GM12891 (cell line): ENCODE measurements around the gene AMMECR1L.
"Not testable (repeated sequence)": the region's sequence is repeated elsewhere in the genome, so short reads cannot be mapped to it uniquely, and the experiment has no call there.

Source experiments
- DNase-seq: peaks from one replicate; pipeline ENCODE4 v3.0.0; 2011; ENCODE audit warnings: low spot score; ENCODE audit not compliant: insufficient read length
- FAIRE-seq: peaks from 2 replicates; lab custom pipeline; 2011; peaks lifted over from hg19 to GRCh38; lab: Jason Lieb, UNC
- PAX5 ChIP-seq: IDR thresholded peaks from 2 replicates; pipeline ENCODE4 v1.6.1; 2011; ENCODE audit warnings: low read length, moderate library complexity, mild to moderate bottlenecking; ENCODE audit not compliant: insufficient read depth, severe bottlenecking
- POLR2A ChIP-seq: IDR thresholded peaks from 2 replicates; pipeline ENCODE4 v1.6.1; 2011; ENCODE audit warnings: low read depth, low read length, control low read depth
- POLR2AphosphoS5 ChIP-seq: IDR thresholded peaks from 2 replicates; pipeline ENCODE4 v1.6.1; 2011; ENCODE audit warnings: low read depth, low read length, control low read depth
- POU2F2 ChIP-seq: IDR thresholded peaks from 2 replicates; pipeline ENCODE4 v1.6.1; 2011; ENCODE audit warnings: low read depth, mild to moderate bottlenecking, control low read depth, low read length, moderate library complexity
- SPI1 ChIP-seq: IDR thresholded peaks from 2 replicates; pipeline ENCODE4 v1.6.1; 2011; ENCODE audit warnings: low read depth, low read length, control low read depth
- TAF1 ChIP-seq: IDR thresholded peaks from 2 replicates; pipeline ENCODE4 v1.6.1; 2011; ENCODE audit warnings: low read depth, low read length, control low read depth

AMMECR1L gene

GRCh38 chr2:127906206-127906926 lies 20.6 kb upstream of the AMMECR1L start:
- no peak for TF ChIP-seq POLR2A
- TF ChIP-seq TAF1: no peak
- TF ChIP-seq POU2F2: no peak
- no peak for TF ChIP-seq PAX5
- no peak for TF ChIP-seq POLR2AphosphoS5
- TF ChIP-seq SPI1: no peak
- DNase-seq: no peak
- FAIRE-seq: no peak

GRCh38 chr2:127901339-127902056 lies 15.7 kb upstream of the AMMECR1L start:
- TF ChIP-seq SPI1 (no peak), PAX5 (no peak), POU2F2 (no peak), POLR2A (no peak), TAF1 (no peak), POLR2AphosphoS5 (no peak)
- no peak for FAIRE-seq
- no peak for DNase-seq

DNA sequence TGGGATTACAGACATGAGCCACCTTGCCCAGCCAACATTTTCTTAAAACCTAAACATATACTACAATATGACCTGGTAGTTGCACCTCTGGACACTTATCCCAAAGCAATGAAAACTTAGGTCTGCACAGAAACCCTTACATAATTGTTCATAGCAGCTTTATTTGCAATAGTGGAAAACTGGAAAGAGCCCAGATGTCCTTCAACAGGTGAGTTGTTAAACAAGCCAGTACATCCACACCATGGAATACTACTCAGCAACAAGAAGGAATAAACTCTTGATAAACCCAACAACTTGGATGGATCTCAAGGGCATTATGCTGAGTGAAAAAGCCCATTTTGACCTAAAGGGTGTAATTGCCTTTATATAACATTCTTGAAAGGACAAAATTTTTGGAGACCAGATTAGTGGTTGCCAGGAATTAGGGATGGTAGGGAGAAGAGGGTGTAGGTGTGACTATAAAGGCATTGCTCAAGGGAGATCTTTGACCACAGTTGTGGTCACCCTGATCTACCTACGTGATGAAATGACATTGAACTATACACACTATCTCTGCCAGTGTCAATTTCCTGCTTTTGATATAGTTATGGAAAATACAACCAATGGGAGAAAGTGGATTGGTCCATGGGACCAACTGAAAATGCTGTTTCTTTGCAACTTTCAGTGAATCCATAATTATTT lies 11.9 kb upstream of the AMMECR1L start:
- TF ChIP-seq SPI1 (no peak), POLR2AphosphoS5 (no peak), PAX5 (no peak), POLR2A (no peak), TAF1 (no peak), POU2F2 (no peak)
- no peak for DNase-seq
- peak; percentile 5 for FAIRE-seq

DNA sequence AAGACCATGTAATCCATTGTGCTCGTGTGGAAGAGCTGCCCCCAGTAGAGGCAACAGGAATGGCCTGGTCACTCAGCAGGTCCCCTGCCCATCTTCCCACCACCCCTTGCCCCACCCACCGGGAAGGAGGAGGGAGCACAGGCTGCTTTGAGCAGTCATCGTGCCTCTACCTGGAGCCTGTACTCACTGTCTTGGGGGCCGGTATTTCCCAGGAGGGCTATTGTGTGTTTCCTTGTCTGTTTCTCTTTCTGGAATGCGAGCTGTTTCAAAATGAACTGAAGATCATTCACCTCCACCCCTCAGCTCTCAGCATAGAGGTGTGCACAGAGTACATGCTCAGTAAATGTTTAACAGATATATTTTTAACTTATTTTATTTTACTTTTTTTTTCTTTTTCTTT lies 7.7 kb upstream of the AMMECR1L start:
- TF ChIP-seq TAF1: no peak
- TF ChIP-seq POU2F2: no peak
- no peak for TF ChIP-seq POLR2AphosphoS5
- no peak for TF ChIP-seq SPI1
- TF ChIP-seq POLR2A: no peak
- no peak for TF ChIP-seq PAX5
- FAIRE-seq (no peak), DNase-seq (no peak)

DNA sequence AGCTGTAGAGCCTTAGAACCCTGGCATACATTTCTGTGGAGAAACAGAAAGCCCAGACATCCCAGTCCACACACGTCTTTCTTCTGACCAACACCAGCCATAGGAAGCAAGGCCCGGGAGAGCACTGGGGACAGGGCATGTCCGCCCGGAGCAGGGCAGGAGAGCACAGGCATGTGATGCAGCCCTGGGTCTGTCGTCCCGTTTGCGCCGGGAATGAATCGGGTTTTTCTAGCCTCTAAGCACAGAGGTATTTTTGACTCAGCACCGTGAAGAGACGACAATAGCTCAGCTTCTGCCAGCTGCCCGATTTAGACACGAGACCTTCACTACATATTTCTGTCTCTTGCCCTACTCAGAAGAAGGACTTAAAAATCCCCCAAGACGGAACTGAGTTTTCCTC lies 7.3 kb upstream of the AMMECR1L start:
- TF ChIP-seq TAF1 (no peak), POLR2A (no peak), POU2F2 (no peak), PAX5 (no peak), SPI1 (no peak), POLR2AphosphoS5 (no peak)
- FAIRE-seq (no peak), DNase-seq (no peak)

GRCh38 chr2:127891811-127892210 lies 6.1 kb upstream of the AMMECR1L start:
- DNase-seq (no peak), FAIRE-seq (no peak)
- TF ChIP-seq TAF1 (no peak), PAX5 (no peak), POU2F2 (no peak), POLR2A (no peak), SPI1 (no peak), POLR2AphosphoS5 (no peak)

DNA sequence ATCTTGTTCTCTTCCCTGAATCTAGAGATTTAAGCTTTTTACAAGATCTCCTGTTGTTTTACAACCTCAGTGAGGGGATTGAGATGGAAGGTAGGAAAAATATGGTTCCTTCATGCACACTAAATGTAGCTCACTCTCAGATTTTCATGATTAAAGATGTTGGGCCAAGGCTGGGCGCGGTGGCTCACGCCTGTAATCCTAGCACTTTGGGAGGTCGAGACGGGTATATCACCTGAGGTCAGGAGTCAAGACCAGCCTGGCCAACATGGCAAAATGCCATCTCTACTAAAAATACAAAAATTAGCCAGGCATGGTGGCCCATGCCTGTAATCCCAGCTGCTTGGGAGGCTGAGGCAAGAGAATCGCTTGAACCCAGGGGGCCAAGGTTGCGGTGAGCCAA lies 5.0 kb upstream of the AMMECR1L start:
- FAIRE-seq, DNase-seq: not testable (repeated sequence)

- no peak for TF ChIP-seq POLR2AphosphoS5
- TF ChIP-seq TAF1: no peak
- no peak for TF ChIP-seq SPI1
- no peak for TF ChIP-seq POU2F2
- no peak for TF ChIP-seq PAX5
- no peak for TF ChIP-seq POLR2A
- no peak for DNase-seq
- no peak for FAIRE-seq
Observed at GRCh38 chr2:127888772-127889171, 3.0 kb upstream of the AMMECR1L start.

DNA sequence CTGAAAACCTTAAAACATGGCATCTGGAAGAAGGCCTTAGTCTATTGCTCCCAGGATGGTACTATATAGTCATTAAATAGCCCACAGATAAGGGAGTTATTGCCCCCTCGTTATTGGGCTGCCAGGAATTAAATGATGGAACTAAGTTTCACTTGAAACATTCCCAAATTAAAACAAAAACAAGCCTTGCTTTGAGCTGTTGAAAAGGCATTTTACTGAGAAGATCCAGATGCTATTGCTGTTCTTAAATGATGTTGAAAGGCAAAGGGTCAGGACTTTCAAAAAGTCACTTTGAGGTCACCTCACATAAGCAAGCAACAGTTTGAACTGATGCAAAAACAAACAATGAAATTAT lies 2.0 kb upstream of the AMMECR1L start:
- DNase-seq (no peak), FAIRE-seq (no peak)
- TF ChIP-seq SPI1 (no peak), TAF1 (no peak), POLR2A (no peak)

DNA sequence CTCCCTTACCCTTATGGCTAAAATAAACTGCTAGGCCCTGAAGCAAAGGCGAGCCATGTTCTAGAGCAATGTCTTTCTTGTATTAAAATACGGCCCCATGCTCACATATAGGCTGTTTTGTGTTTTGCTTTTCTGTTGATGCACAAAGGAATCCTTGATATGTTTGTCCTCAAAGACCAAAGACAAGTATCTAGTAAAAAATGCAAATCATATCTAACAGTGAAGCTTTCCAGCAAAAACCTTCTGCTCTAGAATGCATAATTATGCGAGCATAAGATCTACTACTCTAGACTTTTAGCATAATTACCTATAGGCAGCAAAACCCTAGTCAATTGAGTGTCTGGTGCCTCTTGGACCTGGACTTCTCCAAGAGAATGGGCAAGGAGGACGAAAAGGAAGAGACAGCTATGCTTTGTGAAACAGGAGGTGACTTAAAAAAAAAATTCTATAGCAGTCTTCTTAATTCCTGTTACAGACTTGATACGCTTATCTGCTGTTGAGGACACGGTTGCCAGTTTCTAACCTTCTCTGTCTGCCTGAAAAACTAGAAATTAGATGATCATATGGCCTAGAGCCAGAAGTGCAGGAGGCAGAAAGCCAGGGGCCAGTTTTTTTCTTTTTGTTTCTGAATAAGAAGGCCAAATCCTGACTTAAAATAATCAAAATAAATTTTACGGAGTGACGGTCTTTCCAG lies 1.5 kb upstream of the AMMECR1L start:
- FAIRE-seq (no peak), DNase-seq (no peak)
- TF ChIP-seq POLR2AphosphoS5 (no peak), POU2F2 (no peak), TAF1 (no peak), SPI1 (no peak), PAX5 (no peak), POLR2A (no peak)

GRCh38 chr2:127886593-127886935 lies 808 bp upstream of the AMMECR1L start:
- FAIRE-seq, DNase-seq: not testable (repeated sequence)

DNA sequence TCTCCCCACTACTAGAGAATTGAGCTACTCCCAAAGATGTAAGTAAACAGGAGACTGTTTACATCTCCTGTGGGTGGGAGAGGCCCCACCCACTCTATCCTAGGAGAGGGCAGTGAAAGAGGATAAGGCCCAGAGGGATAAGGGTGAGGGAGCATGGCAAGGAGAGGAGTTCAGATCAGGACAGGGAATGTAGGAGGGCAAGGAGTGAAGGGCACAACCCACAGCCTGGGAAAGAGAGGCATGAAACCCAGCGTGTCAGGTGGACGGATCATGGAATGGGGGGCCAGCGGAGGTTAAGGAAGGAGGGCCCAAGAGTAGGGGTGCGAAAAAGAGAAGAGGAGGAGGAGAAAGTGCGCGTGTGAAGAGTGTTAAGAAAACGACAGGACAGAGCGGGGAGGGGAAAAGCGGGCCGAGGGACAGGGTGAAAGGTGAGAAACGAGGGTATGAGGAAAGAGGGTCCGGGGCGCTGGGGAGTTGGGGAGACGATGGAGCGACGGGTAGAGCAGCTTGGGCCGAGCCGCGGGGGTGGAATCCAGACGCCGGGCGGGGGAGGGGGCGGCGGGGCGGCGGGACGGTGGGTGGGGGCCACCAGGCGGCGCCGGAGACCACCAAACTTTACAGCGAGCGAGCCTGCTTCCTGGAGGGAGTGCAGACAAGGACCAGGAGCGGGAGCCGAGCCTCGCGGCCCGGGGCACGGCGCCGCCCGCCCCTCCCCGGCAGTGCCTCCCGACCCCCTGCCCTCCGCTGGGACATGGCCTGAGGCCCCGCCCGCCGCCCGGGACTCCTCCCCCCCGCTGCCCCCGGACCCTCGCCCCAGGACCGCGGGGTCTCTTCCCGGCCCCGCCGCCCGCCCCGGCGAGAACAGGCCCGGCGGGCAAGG lies 655 bp downstream of the AMMECR1L start:
- not testable (repeated sequence) for DNase-seq, FAIRE-seq
